Suprapubic skin (tissue), 4 donors: Measurements from ENCODE around the gene ELK1. TPM values are rescaled to one million over a fixed set of nuclear protein-coding genes. Genes with fewer than 3 reads are reported as not detected.
"Not testable (repeated sequence)": the region's sequence is repeated elsewhere in the genome, so short reads cannot be mapped to it uniquely, and the experiment has no call there.

ENCODE experiments used
- DNase-seq, 2 donors: peaks; one replicate each; pipeline ENCODE4 v3.0.0-alpha.2; 2019; ENCODE audit warnings: low spot score in 2 of 2
- H3K27ac ChIP-seq: fragments of 200-600 bp; sonication (generic); one replicate; pipeline ENCODE4 v1.5.1; 2019
- H3K27me3 ChIP-seq: fragments of 200-600 bp; sonication (generic); one replicate; pipeline ENCODE4 v1.5.1; 2019
- H3K36me3 ChIP-seq: fragments of 200-600 bp; sonication (generic); one replicate; pipeline ENCODE4 v1.5.1; 2019
- H3K4me1 ChIP-seq: fragments of 200-600 bp; sonication (generic); one replicate; pipeline ENCODE4 v1.5.1; 2019
- H3K4me3 ChIP-seq: fragments of 200-600 bp; sonication (generic); one replicate; pipeline ENCODE4 v1.5.1; 2019; ENCODE audit warnings: mild to moderate bottlenecking
- H3K9me3 ChIP-seq: fragments of 200-600 bp; sonication (generic); one replicate; pipeline ENCODE4 v1.5.1; 2019
- CTCF ChIP-seq, 2 donors: fragments of 200-600 bp in 1 of 2; fragments of 450-650 bp in 1 of 2; sonication (generic) in 1 of 2; IDR thresholded peaks; one replicate each; pipeline ENCODE4 v1.5.1; 2016 to 2019; ENCODE audit warnings: antibody characterized with exemption in 2 of 2, mild to moderate bottlenecking in 1 of 2, moderate library complexity in 1 of 2
- EP300 ChIP-seq: sonication (generic); formaldehyde crosslinking; IDR thresholded peaks from one replicate; pipeline ENCODE4 v1.6.1; 2017; ENCODE audit warnings: antibody characterized with exemption
- POLR2A ChIP-seq, 2 donors: fragments of 450-650 bp; IDR thresholded peaks; one replicate each; pipeline ENCODE4 v1.6.1; 2017; ENCODE audit warnings: antibody characterized with exemption in 2 of 2, mild to moderate bottlenecking in 2 of 2, moderate library complexity in 2 of 2
- POLR2AphosphoS5 ChIP-seq, 3 donors: sonication (generic); formaldehyde crosslinking; IDR thresholded peaks; one replicate each; pipeline ENCODE4 v1.6.1; 2017; ENCODE audit warnings: antibody characterized with exemption in 3 of 3
- WGBS: methylation state at CpG from one replicate; pipeline ENCODE4 v1.1.5; 2018; 5-methylcytosine and 5-hydroxymethylcytosine counted together
- total RNA-seq, 4 donors: library from RNA; depleted of rRNA; stranded (reverse); fragments of >200 nt; gene quantifications; one replicate each; pipeline ENCODE4 v1.1.0, GENCODE V29; 2016

The ELK1 gene
- total RNA-seq, 4 donors from 2014 or later: 18.3 to 32.1 (median 29.8) TPM

GRCh38 chrX:47683184-47683828 lies 32.9 kb upstream of the ELK1 start:
- no peaks in the 10 kb centered on the region for H3K9me3 ChIP-seq
- no peak for DNase-seq
- H3K36me3 ChIP-seq: no peaks in the 10 kb centered on the region
- 79% methylated on average over 14 of the region's 14 CpGs for WGBS
- H3K27ac ChIP-seq: no peak overlapping the region
- no peak overlapping the region for H3K4me3 ChIP-seq
- TF ChIP-seq POLR2AphosphoS5 (IDR thresholded peaks at IDR 0.05) (no peak), CTCF (IDR thresholded peaks at IDR 0.05) (no peak), EP300 (no peak), POLR2A (IDR thresholded peaks at IDR 0.05) (no peak)
- H3K4me1 ChIP-seq: no peaks in the 10 kb centered on the region
- H3K27me3 ChIP-seq: no peaks in the 10 kb centered on the region

- not testable (repeated sequence) for H3K27me3 ChIP-seq, H3K9me3 ChIP-seq, H3K4me3 ChIP-seq, H3K4me1 ChIP-seq, H3K36me3 ChIP-seq, H3K27ac ChIP-seq, DNase-seq
- WGBS: 59% methylated on average over 7 of the region's 7 CpGs
Measured at GRCh38 chrX:47675959-47676859, 25.8 kb upstream of the ELK1 start.

GRCh38 chrX:47674776-47675175 lies 24.4 kb upstream of the ELK1 start:
- 76% methylated on average over 5 of the region's 5 CpGs for WGBS
- Histone ChIP-seq H3K4me3 (no peak overlapping the region), H3K36me3 (no peaks in the 10 kb centered on the region), H3K9me3 (no peaks in the 10 kb centered on the region), H3K27ac (no peak overlapping the region), H3K27me3 (no peaks in the 10 kb centered on the region), H3K4me1 (no peaks in the 10 kb centered on the region)
- DNase-seq: no peak
- no peak for TF ChIP-seq EP300
- TF ChIP-seq POLR2AphosphoS5 (IDR thresholded peaks at IDR 0.05): no peak
- no peak for TF ChIP-seq CTCF (IDR thresholded peaks at IDR 0.05)
- no peak for TF ChIP-seq POLR2A (IDR thresholded peaks at IDR 0.05)

GRCh38 chrX:47665797-47666196 lies 15.4 kb upstream of the ELK1 start:
- not testable (repeated sequence) for H3K27me3 ChIP-seq, H3K4me3 ChIP-seq, H3K36me3 ChIP-seq, H3K4me1 ChIP-seq, H3K9me3 ChIP-seq, H3K27ac ChIP-seq, DNase-seq
- 85% methylated on average over 4 of the region's 4 CpGs for WGBS

- no peaks in the 10 kb centered on the region for H3K9me3 ChIP-seq
- no peaks in the 10 kb centered on the region for H3K36me3 ChIP-seq
- H3K27ac ChIP-seq: no peak overlapping the region
- 77% methylated on average over 5 of the region's 5 CpGs for WGBS
- no peaks in the 10 kb centered on the region for H3K4me1 ChIP-seq
- TF ChIP-seq POLR2AphosphoS5 (IDR thresholded peaks at IDR 0.05) (no peak), EP300 (no peak), POLR2A (IDR thresholded peaks at IDR 0.05) (no peak), CTCF (IDR thresholded peaks at IDR 0.05) (no peak)
- no peak overlapping the region for H3K4me3 ChIP-seq
- H3K27me3 ChIP-seq: no peaks in the 10 kb centered on the region
- DNase-seq: no peak
Measured at GRCh38 chrX:47664737-47665136, 14.4 kb upstream of the ELK1 start.

- Histone ChIP-seq H3K4me3 (no peak overlapping the region), H3K9me3 (no peaks in the 10 kb centered on the region), H3K27me3 (no peaks in the 10 kb centered on the region), H3K27ac (no peak overlapping the region), H3K36me3 (peaks cover 4% of the 10 kb centered on the region), H3K4me1 (peaks cover 2% of the 10 kb centered on the region)
- WGBS: 67% methylated on average over 1 of the region's 1 CpG
- TF ChIP-seq POLR2AphosphoS5 (IDR thresholded peaks at IDR 0.05) (no peak), POLR2A (IDR thresholded peaks at IDR 0.05) (no peak), CTCF (IDR thresholded peaks at IDR 0.05) (no peak), EP300 (no peak)
- DNase-seq: no peak
Measured at GRCh38 chrX:47662144-47662657, 11.8 kb upstream of the ELK1 start.
